Gastroesophageal sphincter (tissue), 3 donors: ENCODE measurements around the gene SUV39H2.

ENCODE experiments used
- CTCF ChIP-seq, 4 experiments: fragments of 200-600 bp in 2 of 4; fragments of 450-650 bp in 2 of 4; sonication (generic) in 1 of 4; IDR thresholded peaks; one replicate each; pipeline ENCODE4 v1.5.1; 2017 to 2019; ENCODE audit warnings: antibody characterized with exemption in 4 of 4, mild to moderate bottlenecking in 2 of 4, moderate library complexity in 2 of 4
- EP300 ChIP-seq: sonication (generic); formaldehyde crosslinking; IDR thresholded peaks from one replicate; pipeline ENCODE4 v1.6.1; 2017; ENCODE audit warnings: antibody characterized with exemption, mild to moderate bottlenecking
- POLR2A ChIP-seq, 2 donors: fragments of 450-650 bp; IDR thresholded peaks; one replicate each; pipeline ENCODE4 v1.6.1; 2017; ENCODE audit warnings: antibody characterized with exemption in 2 of 2, mild to moderate bottlenecking in 2 of 2, moderate library complexity in 1 of 2
- POLR2AphosphoS5 ChIP-seq: sonication (generic); formaldehyde crosslinking; IDR thresholded peaks from one replicate; pipeline ENCODE4 v1.6.1; 2017; ENCODE audit warnings: antibody characterized with exemption

- TF ChIP-seq CTCF (IDR thresholded peaks at IDR 0.05) (no peak), POLR2A (IDR thresholded peaks at IDR 0.05) (no peak), EP300 (no peak), POLR2AphosphoS5 (no peak)
Measured at GRCh38 chr10:14953424-14954000, 74.8 kb downstream of the SUV39H2 start.
